Muscle layer of colon (tissue), 2 donors: Measurements from ENCODE around the gene PPP1R3C.

Source experiments
- H3K27ac ChIP-seq: one replicate; pipeline ENCODE4 v1.7.0; 2013; ENCODE audit warnings: low read depth, mild to moderate bottlenecking, low read length, moderate library complexity
- H3K27me3 ChIP-seq, 2 donors: one replicate each; pipeline ENCODE4 v1.7.0; 2013; ENCODE audit warnings: low read length in 2 of 2, mild to moderate bottlenecking in 2 of 2; ENCODE audit not compliant: insufficient read depth in 2 of 2, control insufficient read depth in 1 of 2
- H3K36me3 ChIP-seq: one replicate; pipeline ENCODE4 v1.7.0; 2013; ENCODE audit warnings: mild to moderate bottlenecking, low read length; ENCODE audit not compliant: insufficient read depth
- H3K4me1 ChIP-seq: one replicate; pipeline ENCODE4 v1.7.0; 2013; ENCODE audit warnings: mild to moderate bottlenecking, low read length; ENCODE audit not compliant: insufficient read depth
- H3K4me3 ChIP-seq, 2 donors: one replicate each; pipeline ENCODE4 v1.7.0; 2013; ENCODE audit warnings: low read length in 2 of 2, low read depth in 1 of 2, mild to moderate bottlenecking in 1 of 2, moderate library complexity in 1 of 2
- H3K9ac ChIP-seq: one replicate; pipeline ENCODE4 v1.7.0; 2013; ENCODE audit warnings: low read length
- H3K9me3 ChIP-seq: one replicate; pipeline ENCODE4 v1.7.0; 2013; ENCODE audit warnings: mild to moderate bottlenecking, low read length
- donor health status: abdominal sarcoma.
- donor health status: Adenocarcinoma of cecum.

Gene PPP1R3C

GRCh38 chr10:91632671-91633550, at the start of gene PPP1R3C:
Gene PPP1R3C (minus strand): TSS chr10:91633071. CDS start chr10:91632969, 102 bp downstream.
- H3K27ac ChIP-seq = peak within 1 kb of the TSS; percentile 79
- H3K27me3 ChIP-seq = no peaks in the 10 kb centered on the region
- peak within 1 kb of the TSS; percentile 72 for H3K9ac ChIP-seq

GRCh38 chr10:91681361-91682276, 48.7 kb upstream of the PPP1R3C start:
- Histone ChIP-seq H3K9me3 (no peaks in the 10 kb centered on the region), H3K27ac (no peak overlapping the region), H3K9ac (no peak overlapping the region), H3K36me3 (no peaks in the 10 kb centered on the region), H3K27me3 (no peaks in the 10 kb centered on the region), H3K4me3 (no peak overlapping the region), H3K4me1 (no peaks in the 10 kb centered on the region)

More at GRCh38 chr10:91632671-91633550, at the start of gene PPP1R3C:
- H3K4me3 ChIP-seq = peak within 1 kb of the TSS; percentile 49 to 93
- peaks cover 50% of the 10 kb centered on the region for H3K4me1 ChIP-seq
- no peaks in the 10 kb centered on the region for H3K9me3 ChIP-seq
- H3K36me3 ChIP-seq = peaks cover 23% of the 10 kb centered on the region

- Histone ChIP-seq H3K4me3 (no peak overlapping the region), H3K4me1 (no peaks in the 10 kb centered on the region), H3K36me3 (no peaks in the 10 kb centered on the region), H3K9ac (no peak overlapping the region), H3K27me3 (no peaks in the 10 kb centered on the region), H3K27ac (no peak overlapping the region), H3K9me3 (no peaks in the 10 kb centered on the region)
These were observed 47.6 kb upstream of the PPP1R3C start for GRCh38 chr10:91680487-91680886.

- no peaks in the 10 kb centered on the region for H3K9me3 ChIP-seq
- no peak overlapping the region for H3K4me3 ChIP-seq
- H3K9ac ChIP-seq = no peak overlapping the region
- no peak overlapping the region for H3K27ac ChIP-seq
- no peaks in the 10 kb centered on the region for H3K27me3 ChIP-seq
- H3K36me3 ChIP-seq = no peaks in the 10 kb centered on the region
- H3K4me1 ChIP-seq = no peaks in the 10 kb centered on the region
These were observed 46.4 kb upstream of the PPP1R3C start for GRCh38 chr10:91679296-91679695.

- Histone ChIP-seq H3K27ac (no peak overlapping the region), H3K9me3 (no peaks in the 10 kb centered on the region), H3K4me3 (no peak overlapping the region), H3K27me3 (no peaks in the 10 kb centered on the region), H3K36me3 (no peaks in the 10 kb centered on the region), H3K4me1 (no peaks in the 10 kb centered on the region), H3K9ac (no peak overlapping the region)
These were observed 45.0 kb upstream of the PPP1R3C start for GRCh38 chr10:91677911-91678310.

- Histone ChIP-seq H3K27me3 (no peaks in the 10 kb centered on the region), H3K4me3 (no peak overlapping the region), H3K9ac (no peak overlapping the region), H3K27ac (no peak overlapping the region), H3K36me3 (no peaks in the 10 kb centered on the region), H3K9me3 (no peaks in the 10 kb centered on the region), H3K4me1 (no peaks in the 10 kb centered on the region)
These were observed 39.2 kb upstream of the PPP1R3C start for GRCh38 chr10:91672021-91672608.

GRCh38 chr10:91668913-91669312, 36.0 kb upstream of the PPP1R3C start:
- H3K4me1 ChIP-seq = no peaks in the 10 kb centered on the region
- H3K9ac ChIP-seq = no peak overlapping the region
- H3K9me3 ChIP-seq = no peaks in the 10 kb centered on the region

GRCh38 chr10:91665842-91666241, 33.0 kb upstream of the PPP1R3C start:
- Histone ChIP-seq H3K9me3 (no peaks in the 10 kb centered on the region), H3K4me3 (no peak overlapping the region), H3K36me3 (no peaks in the 10 kb centered on the region), H3K27me3 (no peaks in the 10 kb centered on the region), H3K27ac (no peak overlapping the region), H3K4me1 (no peaks in the 10 kb centered on the region), H3K9ac (no peak overlapping the region)

More at GRCh38 chr10:91668913-91669312, 36.0 kb upstream of the PPP1R3C start:
- Histone ChIP-seq H3K27me3 (no peaks in the 10 kb centered on the region), H3K36me3 (no peaks in the 10 kb centered on the region), H3K4me3 (no peak overlapping the region), H3K27ac (no peak overlapping the region)

GRCh38 chr10:91664426-91664825, 31.6 kb upstream of the PPP1R3C start:
- H3K27me3 ChIP-seq = no peaks in the 10 kb centered on the region
- no peak overlapping the region for H3K9ac ChIP-seq
- no peak overlapping the region for H3K27ac ChIP-seq
- no peaks in the 10 kb centered on the region for H3K4me1 ChIP-seq
- no peak overlapping the region for H3K4me3 ChIP-seq
- H3K36me3 ChIP-seq = no peaks in the 10 kb centered on the region
- H3K9me3 ChIP-seq = no peaks in the 10 kb centered on the region

GRCh38 chr10:91662993-91663392, 30.1 kb upstream of the PPP1R3C start:
- no peak overlapping the region for H3K27ac ChIP-seq
- no peaks in the 10 kb centered on the region for H3K36me3 ChIP-seq
- H3K4me3 ChIP-seq = no peak overlapping the region
- no peaks in the 10 kb centered on the region for H3K27me3 ChIP-seq
- no peak overlapping the region for H3K9ac ChIP-seq
- no peaks in the 10 kb centered on the region for H3K4me1 ChIP-seq
- no peaks in the 10 kb centered on the region for H3K9me3 ChIP-seq

GRCh38 chr10:91653219-91653870, 20.5 kb upstream of the PPP1R3C start:
- no peak overlapping the region for H3K4me3 ChIP-seq
- H3K9ac ChIP-seq = no peak overlapping the region
- H3K36me3 ChIP-seq = no peaks in the 10 kb centered on the region
- no peaks in the 10 kb centered on the region for H3K4me1 ChIP-seq
- no peaks in the 10 kb centered on the region for H3K9me3 ChIP-seq
- no peaks in the 10 kb centered on the region for H3K27me3 ChIP-seq
- H3K27ac ChIP-seq = no peak overlapping the region
